GM12872 (cell line): ENCODE measurements around the gene SPOCK1.

Source experiments
- TF ChIP-seq, protein P1 (sequence below): IDR thresholded peaks from 3 replicates; pipeline ENCODE4 v1.5.1; 2011; ENCODE audit warnings: low read depth, mild to moderate bottlenecking, low read length, moderate library complexity; ENCODE audit not compliant: insufficient read depth

Gene SPOCK1

GRCh38 chr5:136927571-136927970 lies 571.6 kb downstream of the SPOCK1 start:
- TF ChIP-seq, protein P1, sequence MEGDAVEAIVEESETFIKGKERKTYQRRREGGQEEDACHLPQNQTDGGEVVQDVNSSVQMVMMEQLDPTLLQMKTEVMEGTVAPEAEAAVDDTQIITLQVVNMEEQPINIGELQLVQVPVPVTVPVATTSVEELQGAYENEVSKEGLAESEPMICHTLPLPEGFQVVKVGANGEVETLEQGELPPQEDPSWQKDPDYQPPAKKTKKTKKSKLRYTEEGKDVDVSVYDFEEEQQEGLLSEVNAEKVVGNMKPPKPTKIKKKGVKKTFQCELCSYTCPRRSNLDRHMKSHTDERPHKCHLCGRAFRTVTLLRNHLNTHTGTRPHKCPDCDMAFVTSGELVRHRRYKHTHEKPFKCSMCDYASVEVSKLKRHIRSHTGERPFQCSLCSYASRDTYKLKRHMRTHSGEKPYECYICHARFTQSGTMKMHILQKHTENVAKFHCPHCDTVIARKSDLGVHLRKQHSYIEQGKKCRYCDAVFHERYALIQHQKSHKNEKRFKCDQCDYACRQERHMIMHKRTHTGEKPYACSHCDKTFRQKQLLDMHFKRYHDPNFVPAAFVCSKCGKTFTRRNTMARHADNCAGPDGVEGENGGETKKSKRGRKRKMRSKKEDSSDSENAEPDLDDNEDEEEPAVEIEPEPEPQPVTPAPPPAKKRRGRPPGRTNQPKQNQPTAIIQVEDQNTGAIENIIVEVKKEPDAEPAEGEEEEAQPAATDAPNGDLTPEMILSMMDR = no peak

GRCh38 chr5:136926073-136926472 lies 573.1 kb downstream of the SPOCK1 start:
- TF ChIP-seq, protein P1 = no peak
